Measurements from ENCODE around the gene UGT1A6.
A peak's percentile ranks its signal among the peaks of the same experiment; 100 is the strongest.
"Not testable (repeated sequence)": the region's sequence is repeated elsewhere in the genome, so short reads cannot be mapped to it uniquely, and the experiment has no call there.

Gene UGT1A6

GRCh38 chr2:233711312-233712008 is 18.8 kb downstream of the UGT1A6 start:
- DNase-seq (ENCODE audit: low read depth), result peak; percentile 21
- no peak overlapping the region for H3K4me3 ChIP-seq (ENCODE audit: low read depth, low read length)

- H3K4me3 ChIP-seq (ENCODE audit: low read depth, low read length), result no peak within 1 kb of the TSS
- DNase-seq (ENCODE audit: low read depth), result no peak
Measured at GRCh38 chr2:233712611-233713261, 20.0 kb downstream of the UGT1A6 start, which contains the start of gene UGT1A5. Gene UGT1A5, plus strand, starts transcription at chr2:233712907. Its CDS starts 85 bp downstream, at chr2:233712992.

- no peak overlapping the region for H3K4me3 ChIP-seq (ENCODE audit: low read depth, low read length)
- no peak for DNase-seq (ENCODE audit: low read depth)
Measured at GRCh38 chr2:233713262-233713615, 20.5 kb downstream of the UGT1A6 start.

- H3K4me3 ChIP-seq (ENCODE audit: low read depth, low read length), result no peak overlapping the region
- DNase-seq (ENCODE audit: low read depth), result no peak
Measured at GRCh38 chr2:233714121-233714520, 21.4 kb downstream of the UGT1A6 start.

- DNase-seq (ENCODE audit: low read depth), result no peak
- no peak within 1 kb of the TSS for H3K4me3 ChIP-seq (ENCODE audit: low read depth, low read length)
Measured at GRCh38 chr2:233718552-233718951, 25.9 kb downstream of the UGT1A6 start, which contains the start of gene UGT1A4. Gene UGT1A4, plus strand, starts transcription at chr2:233718736. Its CDS starts 85 bp downstream, at chr2:233718821.

- DNase-seq (ENCODE audit: low read depth), result no peak
- no peak within 1 kb of the TSS for H3K4me3 ChIP-seq (ENCODE audit: low read depth, low read length)
Measured at GRCh38 chr2:233728723-233729301, 36.1 kb downstream of the UGT1A6 start, which contains the start of gene UGT1A3. Gene UGT1A3, plus strand, starts transcription at chr2:233729042. Its CDS starts 85 bp downstream, at chr2:233729127.

- H3K4me3 ChIP-seq (ENCODE audit: low read depth, low read length); DNase-seq (ENCODE audit: low read depth): not testable (repeated sequence)
Measured at GRCh38 chr2:233736868-233737653, 44.4 kb downstream of the UGT1A6 start.

GRCh38 chr2:233740870-233741269 is 48.2 kb downstream of the UGT1A6 start:
- H3K4me3 ChIP-seq (ENCODE audit: low read depth, low read length), result no peak overlapping the region
- DNase-seq (ENCODE audit: low read depth), result no peak

GRCh38 chr2:233743464-233744259 is 51.0 kb downstream of the UGT1A6 start:
- H3K4me3 ChIP-seq (ENCODE audit: low read depth, low read length), result no peak overlapping the region
- DNase-seq (ENCODE audit: low read depth), result no peak

- no peak overlapping the region for H3K4me3 ChIP-seq (ENCODE audit: low read depth, low read length)
Measured at GRCh38 chr2:233745073-233745755, 52.5 kb downstream of the UGT1A6 start.

GRCh38 chr2:233745838-233746237 is 53.1 kb downstream of the UGT1A6 start:
- not testable (repeated sequence) for DNase-seq (ENCODE audit: low read depth); H3K4me3 ChIP-seq (ENCODE audit: low read depth, low read length)

More at GRCh38 chr2:233745073-233745755, 52.5 kb downstream of the UGT1A6 start:
- DNase-seq (ENCODE audit: low read depth), result no peak

- H3K4me3 ChIP-seq (ENCODE audit: low read depth, low read length), result no peak overlapping the region
- no peak for DNase-seq (ENCODE audit: low read depth)
Measured at GRCh38 chr2:233746475-233747282, 54.0 kb downstream of the UGT1A6 start.

GRCh38 chr2:233747283-233747544 is 54.5 kb downstream of the UGT1A6 start:
- no peak for DNase-seq (ENCODE audit: low read depth)
- no peak overlapping the region for H3K4me3 ChIP-seq (ENCODE audit: low read depth, low read length)

- DNase-seq (ENCODE audit: low read depth); H3K4me3 ChIP-seq (ENCODE audit: low read depth, low read length): not testable (repeated sequence)
Measured at GRCh38 chr2:233750689-233751088, 58.0 kb downstream of the UGT1A6 start.

GRCh38 chr2:233751212-233752009 is 58.7 kb downstream of the UGT1A6 start:
- not testable (repeated sequence) for H3K4me3 ChIP-seq (ENCODE audit: low read depth, low read length); DNase-seq (ENCODE audit: low read depth)

GRCh38 chr2:233754872-233755611 is 62.4 kb downstream of the UGT1A6 start:
- H3K4me3 ChIP-seq (ENCODE audit: low read depth, low read length), result no peak overlapping the region
- no peak for DNase-seq (ENCODE audit: low read depth)
